Aorta (tissue), 5 donors: ENCODE measurements around the gene ZGPAT. TPM values are rescaled to one million over a fixed set of nuclear protein-coding genes. Genes with fewer than 3 reads are reported as not detected.

Experiments
- ATAC-seq: fragments of 200-7000 bp; cut with Tn5 transposase; one replicate; pipeline ENCODE4 v1.9.1; 2022; ENCODE audit warnings: moderate library complexity; ENCODE audit not compliant: low FRiP score
- DNase-seq, 2 donors: peaks; one replicate each; pipeline ENCODE4 v3.0.0-alpha.2; 2020
- H3K27ac ChIP-seq, 2 donors: one replicate each; pipeline ENCODE4 v1.5.1; 2013; ENCODE audit warnings: low read length in 2 of 2, mild to moderate bottlenecking in 2 of 2, moderate library complexity in 2 of 2, control low read depth in 1 of 2, inconsistent platforms in 1 of 2, low read depth in 1 of 2
- H3K27me3 ChIP-seq, 2 donors: one replicate each; pipeline ENCODE4 v1.6.1; 2013; ENCODE audit warnings: control low read depth in 1 of 2, low read length in 1 of 2, mild to moderate bottlenecking in 1 of 2, moderate library complexity in 1 of 2; ENCODE audit not compliant: insufficient read depth in 2 of 2, control insufficient read depth in 1 of 2
- H3K36me3 ChIP-seq, 2 donors: one replicate each; pipeline ENCODE4 v1.6.1; 2013; ENCODE audit warnings: control low read depth in 1 of 2, low read length in 1 of 2, mild to moderate bottlenecking in 1 of 2; ENCODE audit not compliant: insufficient read depth in 2 of 2, control insufficient read depth in 1 of 2
- H3K4me1 ChIP-seq, 2 donors: one replicate each; pipeline ENCODE4 v1.6.1; 2013; ENCODE audit warnings: low read length in 2 of 2, control low read depth in 1 of 2, mild to moderate bottlenecking in 1 of 2, moderate library complexity in 1 of 2; ENCODE audit not compliant: insufficient read depth in 2 of 2, control insufficient read depth in 1 of 2
- H3K4me3 ChIP-seq, 2 donors: one replicate each; pipeline ENCODE4 v1.5.1; 2013; ENCODE audit warnings: low read length in 2 of 2, control low read depth in 1 of 2, mild to moderate bottlenecking in 1 of 2
- H3K9me3 ChIP-seq: one replicate; pipeline ENCODE4 v1.6.1; 2013; ENCODE audit warnings: mild to moderate bottlenecking, low read length; ENCODE audit not compliant: control insufficient read depth
- WGBS, 2 donors: extraction: QIAGEN DNeasy Blood & Tissue Kit; methylation state at CpG; one replicate each; pipeline ENCODE4 v1.1.7; 2013; 5-methylcytosine and 5-hydroxymethylcytosine counted together
- intact Hi-C, 2 donors: fragments of 100-400 bp; cut with DNase I; formaldehyde crosslinking; loops; one replicate each; pipeline versions ENCODE4 v1.14.2 to v1.15.0; 2022
- polyA plus RNA-seq, 2 donors: library from polyadenylated mRNA; stranded (reverse); fragments of 200-250 nt; gene quantifications; one replicate each; pipeline ENCODE4 v1.2.3, GENCODE V29; 2013
- total RNA-seq, 2 donors: library from RNA; stranded (reverse); fragmentation: NEBNext Ultra II Directional; extraction: Animal tissue kit (Norgen Biotek cat#: 25700); gene quantifications; one replicate each; pipeline ENCODE4 v1.2.1, GENCODE V29; 2021
- donor health status: healthy with polysubstance abuse.
- donor health status: Bipolar disorder and iron deficiency.
- donor health status: DM: no; HTN: no; CAD: no.
- donor health status: DM: no; HTN: no; CAD: no.
- donor health status: DM: yes; HTN: yes; CAD: no.

ZGPAT gene
- total and polyA plus RNA-seq, 4 donors, result 20.8 to 49.5 (median 25.5) TPM

- no peaks in the 10 kb centered on the region for H3K4me1 ChIP-seq
- DNase-seq (peak; percentile 73 to 86), ATAC-seq (peak; percentile 0)
- 0 to 1% methylated on average over 42 to 80 of the region's 80 CpGs for WGBS, 2 donors
- intact Hi-C loops, result no loop called here
- no peaks in the 10 kb centered on the region for H3K9me3 ChIP-seq
- peak overlapping the region; percentile 73 to 77 for H3K4me3 ChIP-seq
- no peaks in the 10 kb centered on the region for H3K27me3 ChIP-seq
- peaks cover 0 to 1% of the 10 kb centered on the region in 2 donors for H3K36me3 ChIP-seq
- peak overlapping the region; percentile 63 to 68 for H3K27ac ChIP-seq
These were observed 32.3 kb downstream of the ZGPAT start for GRCh38 chr20:63740070-63740626.

GRCh38 chr20:63740627-63741353, 33.0 kb downstream of the ZGPAT start:
- ATAC-seq (peak; percentile 89), DNase-seq (peak; percentile 95 to 98)
- intact Hi-C loops, result no loop called here
- no peaks in the 10 kb centered on the region for H3K9me3 ChIP-seq
- H3K27me3 ChIP-seq, result no peaks in the 10 kb centered on the region
- 1% methylated on average over 27 to 29 of the region's 29 CpGs for WGBS, 2 donors
- H3K4me3 ChIP-seq, result peak overlapping the region; percentile 73 to 77
- H3K36me3 ChIP-seq, result peaks cover 0 to 1% of the 10 kb centered on the region in 2 donors
- H3K4me1 ChIP-seq, result no peaks in the 10 kb centered on the region
- H3K27ac ChIP-seq, result peak overlapping the region in 1 of 2 donors; percentile 68

- DNase-seq, result no peak
- 12 to 23% methylated on average over 6 of the region's 6 CpGs for WGBS, 2 donors
- no peak overlapping the region for H3K27ac ChIP-seq
- H3K4me3 ChIP-seq, result peak overlapping the region in 1 of 2 donors; percentile 77
- intact Hi-C loops, result no loop called here
- no peaks in the 10 kb centered on the region for H3K4me1 ChIP-seq
- H3K27me3 ChIP-seq, result no peaks in the 10 kb centered on the region
- H3K9me3 ChIP-seq, result no peaks in the 10 kb centered on the region
- ATAC-seq, result no peak
- peaks cover 0 to 1% of the 10 kb centered on the region in 2 donors for H3K36me3 ChIP-seq
These were observed 33.5 kb downstream of the ZGPAT start for GRCh38 chr20:63741354-63741675.

GRCh38 chr20:63741676-63742380, 34.0 kb downstream of the ZGPAT start:
- H3K9me3 ChIP-seq, result no peaks in the 10 kb centered on the region
- DNase-seq (peak; percentile 56 to 71), ATAC-seq (no peak)
- H3K4me3 ChIP-seq, result no peak overlapping the region
- no peak overlapping the region for H3K27ac ChIP-seq
- H3K36me3 ChIP-seq, result peaks cover 0 to 1% of the 10 kb centered on the region in 2 donors
- H3K4me1 ChIP-seq, result no peaks in the 10 kb centered on the region
- H3K27me3 ChIP-seq, result no peaks in the 10 kb centered on the region
- 82 to 83% methylated on average over 29 to 30 of the region's 30 CpGs for WGBS, 2 donors
- intact Hi-C loops, result no loop called here

GRCh38 chr20:63742381-63743024, 34.7 kb downstream of the ZGPAT start:
- H3K36me3 ChIP-seq, result peaks cover 0 to 1% of the 10 kb centered on the region in 2 donors
- H3K27ac ChIP-seq, result no peak overlapping the region
- intact Hi-C loops, result no loop called here

GRCh38 chr20:63743210-63743970, 35.6 kb downstream of the ZGPAT start:
- no peak for ATAC-seq
- no peaks in the 10 kb centered on the region for H3K27me3 ChIP-seq
- H3K9me3 ChIP-seq, result no peaks in the 10 kb centered on the region
- 82 to 85% methylated on average over 31 of the region's 31 CpGs for WGBS, 2 donors
- H3K4me3 ChIP-seq, result no peak overlapping the region
- H3K4me1 ChIP-seq, result no peaks in the 10 kb centered on the region
- no peak overlapping the region for H3K27ac ChIP-seq
- H3K36me3 ChIP-seq, result peaks cover 0 to 1% of the 10 kb centered on the region in 2 donors
- intact Hi-C loops, result no loop called here
- peak in 1 of 2 donors; percentile 50 for DNase-seq

More at GRCh38 chr20:63742381-63743024, 34.7 kb downstream of the ZGPAT start:
- Histone ChIP-seq H3K4me3 (no peak overlapping the region), H3K4me1 (no peaks in the 10 kb centered on the region), H3K27me3 (no peaks in the 10 kb centered on the region), H3K9me3 (no peaks in the 10 kb centered on the region)
- DNase-seq (peak in 1 of 2 donors; percentile 76), ATAC-seq (no peak)
- WGBS, 2 donors, result 83 to 85% methylated on average over 36 to 37 of the region's 37 CpGs

GRCh38 chr20:63744158-63744557, 36.3 kb downstream of the ZGPAT start:
- H3K27ac ChIP-seq, result no peak overlapping the region
- ATAC-seq, result no peak

More at GRCh38 chr20:63744158-63744557, 36.3 kb downstream of the ZGPAT start:
- peak in 1 of 2 donors; percentile 2 for DNase-seq
- Histone ChIP-seq H3K4me3 (no peak overlapping the region), H3K27me3 (no peaks in the 10 kb centered on the region), H3K4me1 (no peaks in the 10 kb centered on the region), H3K9me3 (no peaks in the 10 kb centered on the region), H3K36me3 (peaks cover 0 to 1% of the 10 kb centered on the region in 2 donors)
- 62% methylated on average over 4 of the region's 4 CpGs for WGBS, 2 donors
- intact Hi-C loops, result no loop called here
